Measurements from ENCODE around the gene RBMS3.
"Not testable (repeated sequence)": the region's sequence is repeated elsewhere in the genome, so short reads cannot be mapped to it uniquely, and the experiment has no call there.

Gene RBMS3

DNA sequence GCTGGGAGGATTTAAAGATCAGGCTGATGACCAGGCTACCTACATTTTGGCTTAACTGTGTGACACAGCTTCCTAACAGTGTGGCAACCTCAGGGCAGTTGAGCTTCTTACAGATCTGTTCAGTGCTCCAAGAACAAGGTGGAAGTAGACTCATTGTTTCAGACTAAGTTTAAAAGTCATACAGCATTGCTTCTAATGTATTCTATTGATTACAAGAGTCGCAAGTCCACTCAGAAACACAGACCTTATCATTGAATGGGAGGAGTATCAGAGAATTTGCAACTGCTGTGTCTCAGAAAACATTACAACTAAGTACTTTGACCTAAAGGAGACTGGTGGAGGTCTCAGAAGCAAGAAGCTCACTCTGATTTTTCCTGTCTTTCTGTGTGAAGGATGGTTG is 746.0 kb downstream of the RBMS3 start:
- DNase-seq (ENCODE audit: low spot score) = no peak

DNA sequence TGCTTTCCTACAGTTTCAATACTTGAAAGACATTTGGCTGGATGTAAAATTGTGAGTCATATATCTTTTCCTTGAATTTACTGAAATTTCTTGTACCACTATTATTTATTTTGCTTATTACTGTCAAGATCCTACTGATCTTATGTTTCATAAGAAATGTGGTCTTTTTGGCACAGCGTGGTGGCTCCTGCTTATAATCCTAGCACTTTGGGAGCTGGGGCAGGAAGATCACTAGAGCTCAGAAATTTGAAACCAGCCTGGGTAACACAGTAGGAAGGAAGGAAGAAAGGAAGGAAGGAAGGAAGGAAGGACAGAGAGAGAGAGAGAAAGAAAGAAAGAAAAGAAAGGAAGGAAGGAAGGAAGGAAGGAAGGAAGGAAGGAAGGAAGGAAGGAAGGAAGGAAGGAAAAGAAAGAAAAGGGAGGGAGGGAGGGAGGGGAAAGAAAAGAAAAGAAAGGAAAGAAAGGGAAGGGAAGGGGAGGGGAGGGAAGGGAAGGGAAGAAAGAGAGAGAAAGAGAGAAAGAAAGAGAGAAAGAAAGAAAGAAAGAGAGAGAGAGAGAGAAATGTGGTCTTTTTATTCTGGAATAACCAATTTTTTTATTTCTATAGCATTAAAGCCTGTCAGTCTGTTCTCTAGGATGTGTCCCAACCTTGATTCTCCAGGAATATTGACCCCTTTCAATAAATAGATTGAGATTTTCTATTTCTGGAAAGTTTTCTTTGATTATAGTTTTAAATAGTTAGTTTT is 753.5 kb downstream of the RBMS3 start:
- no peak for DNase-seq (ENCODE audit: low spot score)

DNA sequence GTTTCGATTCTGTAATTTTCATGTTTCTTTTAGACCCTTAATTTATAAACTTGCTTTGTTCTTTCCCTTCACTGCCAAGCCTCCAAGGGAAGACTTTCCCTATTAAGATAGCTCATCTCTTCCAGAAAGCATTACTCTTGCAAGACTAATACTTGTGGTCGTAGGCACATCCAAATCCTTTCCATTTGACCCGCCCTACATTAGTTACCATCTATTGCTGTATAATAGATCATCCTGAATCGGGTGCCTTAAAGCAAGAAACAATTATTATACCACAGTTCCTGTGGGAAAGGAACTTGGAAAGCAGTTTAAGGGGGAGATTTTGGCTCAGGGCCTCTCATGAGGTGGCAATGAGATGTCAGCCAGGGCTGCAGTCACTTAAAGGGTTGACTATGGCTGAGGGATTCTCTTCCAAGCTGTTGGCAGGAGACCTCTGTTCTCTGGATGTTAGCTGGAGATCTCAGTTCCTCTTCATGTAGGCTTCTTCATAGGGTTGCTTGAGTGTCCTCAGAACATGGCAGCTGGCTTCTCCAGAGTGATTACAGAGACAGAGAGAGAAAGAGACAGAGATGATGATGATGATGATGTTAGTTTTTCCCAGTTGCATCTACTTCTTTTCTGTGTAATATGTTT is 755.2 kb downstream of the RBMS3 start:
- DNase-seq (ENCODE audit: low spot score) = no peak

DNA sequence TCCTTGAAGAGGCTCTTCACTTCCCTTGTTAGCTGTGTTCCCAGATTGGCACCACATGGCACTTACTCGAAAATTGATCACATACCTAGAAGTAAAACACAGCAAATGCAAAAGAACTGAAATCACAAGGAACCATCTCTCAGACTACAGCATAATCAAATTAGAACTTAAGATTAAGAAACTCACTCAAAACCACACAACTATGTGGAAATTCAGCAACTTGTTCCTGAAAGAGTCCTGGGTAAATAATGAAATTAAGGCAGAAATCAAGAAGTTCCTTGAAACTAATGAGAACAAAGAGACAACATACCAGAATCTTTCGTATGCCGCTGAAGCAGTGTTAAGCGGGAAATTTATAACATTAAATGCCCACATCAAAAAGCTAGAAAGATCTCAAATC is 759.3 kb downstream of the RBMS3 start:
- no peak for DNase-seq (ENCODE audit: low spot score)

DNA sequence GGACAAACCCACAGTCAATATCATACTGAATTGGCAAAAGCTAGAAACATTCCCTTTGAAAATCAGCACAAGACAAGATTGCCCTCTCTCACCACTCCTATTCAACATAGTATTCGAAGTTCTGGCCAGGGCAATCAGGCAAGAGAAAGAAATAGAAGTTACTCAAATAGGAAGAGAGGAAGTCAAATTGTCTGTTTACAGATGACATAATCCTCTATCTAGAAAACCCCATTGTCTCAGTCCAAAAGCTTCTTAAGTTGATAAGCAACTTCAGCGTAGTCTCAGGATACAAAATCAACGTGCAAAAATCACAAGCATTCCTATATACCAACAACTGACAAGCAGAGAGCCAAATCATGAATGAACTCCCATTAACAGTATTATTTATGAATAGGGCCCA is 760.6 kb downstream of the RBMS3 start:
- not testable (repeated sequence) for DNase-seq (ENCODE audit: low spot score)

DNA sequence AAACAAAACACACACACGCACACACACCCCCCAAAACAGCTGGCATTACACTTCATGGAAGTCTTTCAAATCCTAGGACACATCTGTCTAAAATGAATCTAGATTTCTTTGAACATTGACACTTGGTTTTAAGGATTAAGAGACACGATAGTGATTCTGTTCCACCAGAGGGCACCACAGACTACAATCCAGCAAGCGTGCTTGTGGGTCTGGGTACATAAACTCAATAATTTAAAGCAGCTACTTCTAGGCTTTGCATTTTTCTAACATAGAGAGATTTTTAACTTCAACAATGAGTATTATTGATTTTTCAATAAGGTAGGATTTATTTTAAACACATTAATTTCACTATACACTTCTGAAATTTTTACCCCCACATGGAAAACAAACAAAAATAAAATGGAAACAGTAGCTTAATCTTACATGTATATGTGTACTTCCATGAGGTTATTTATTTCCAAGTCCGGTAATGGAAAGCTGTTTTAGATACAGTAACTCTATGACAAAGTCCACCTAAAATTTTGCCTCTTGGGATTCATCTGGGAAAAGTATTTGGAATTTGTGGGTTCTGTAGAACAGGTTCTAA is 761.5 kb downstream of the RBMS3 start:
- DNase-seq (ENCODE audit: low spot score) = peak; percentile 68

DNA sequence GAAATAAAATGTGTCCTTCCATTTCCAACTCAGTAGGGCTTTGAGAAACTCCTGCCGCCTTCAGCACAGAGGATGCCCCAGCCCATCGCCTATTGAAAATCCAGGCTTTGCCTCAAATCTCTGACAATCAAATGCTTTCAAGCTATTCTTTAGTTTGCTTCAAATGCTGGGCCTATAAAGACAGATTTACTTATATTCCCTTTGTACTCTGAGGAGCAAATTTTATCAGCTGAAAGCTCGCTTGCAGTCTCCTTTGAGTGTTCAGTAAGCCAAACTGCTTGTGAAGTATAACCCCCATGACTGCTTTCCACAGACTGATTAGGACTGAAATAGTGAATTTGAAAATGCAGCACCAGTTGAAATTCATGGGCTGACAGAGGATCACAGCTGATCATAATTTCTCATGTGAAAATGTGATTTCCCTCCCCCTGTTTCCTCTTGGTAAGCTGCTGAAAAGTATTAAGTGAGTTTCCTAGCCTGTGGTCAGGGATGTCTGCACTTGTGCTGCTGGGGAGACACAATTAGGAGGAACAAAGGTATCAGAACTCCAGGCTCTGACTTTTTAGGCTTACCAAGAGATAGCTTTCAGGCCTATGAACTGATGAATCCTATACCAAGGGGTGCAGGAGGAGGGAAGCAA is 762.2 kb downstream of the RBMS3 start:
- no peak for DNase-seq (ENCODE audit: low spot score)

DNA sequence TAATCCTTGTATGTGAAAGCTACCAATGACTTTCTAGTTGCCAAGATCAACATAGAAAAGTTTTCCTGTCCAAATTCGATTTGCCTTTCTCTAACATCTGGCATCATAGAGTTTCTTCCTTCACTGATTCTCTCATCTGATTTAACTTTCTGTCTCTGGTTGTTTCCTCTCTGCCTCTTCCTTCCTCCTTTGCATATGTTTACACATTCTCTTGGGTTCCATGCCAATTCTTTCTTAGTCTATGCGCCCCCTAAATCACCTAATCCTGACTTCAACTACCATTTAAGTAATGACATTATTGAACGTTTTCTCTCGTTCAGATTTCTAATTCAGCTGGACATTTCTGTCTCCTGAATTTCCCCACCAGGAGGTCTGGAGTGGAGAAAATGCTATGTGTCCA is 763.6 kb downstream of the RBMS3 start:
- DNase-seq (ENCODE audit: low spot score) = no peak

DNA sequence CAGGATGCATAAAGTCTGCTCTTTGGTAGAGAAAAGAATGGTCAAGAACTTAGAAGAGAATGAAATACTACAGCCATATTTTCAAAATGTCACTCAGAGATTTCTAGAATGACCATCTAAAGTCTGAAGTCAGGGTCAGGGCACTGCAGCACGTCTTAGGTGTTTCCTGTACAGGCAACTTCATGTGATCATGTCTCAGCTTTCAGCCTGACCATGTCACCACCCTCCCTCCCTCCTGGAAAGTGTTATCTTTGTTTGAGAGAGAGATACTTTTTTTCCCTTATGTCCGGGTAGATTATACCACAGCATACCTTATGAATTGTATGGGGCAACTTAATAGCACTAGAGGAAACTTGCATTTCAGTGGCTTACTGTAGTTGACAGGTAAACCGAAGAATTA is 767.6 kb downstream of the RBMS3 start:
- no peak for DNase-seq (ENCODE audit: low spot score)

DNA sequence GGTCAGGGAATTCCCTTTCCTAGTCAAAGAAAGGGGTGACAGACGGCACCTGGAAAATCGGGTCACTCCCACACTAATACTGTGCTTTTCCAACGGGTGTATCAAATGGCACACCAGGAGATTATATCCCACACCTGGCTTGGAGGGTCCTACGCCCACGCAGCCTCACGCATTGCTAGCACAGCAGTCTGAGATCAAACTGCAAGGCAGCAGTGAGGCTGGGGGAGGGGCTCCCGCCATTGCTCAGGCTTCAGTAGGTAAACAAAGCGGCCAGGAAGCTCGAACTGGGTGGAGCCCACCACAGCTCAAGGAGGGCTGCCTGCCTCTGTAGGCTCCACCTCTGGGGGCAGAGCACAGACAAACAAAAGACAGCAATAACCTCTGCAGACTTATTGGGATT is 769.2 kb downstream of the RBMS3 start:
- not testable (repeated sequence) for DNase-seq (ENCODE audit: low spot score)

DNA sequence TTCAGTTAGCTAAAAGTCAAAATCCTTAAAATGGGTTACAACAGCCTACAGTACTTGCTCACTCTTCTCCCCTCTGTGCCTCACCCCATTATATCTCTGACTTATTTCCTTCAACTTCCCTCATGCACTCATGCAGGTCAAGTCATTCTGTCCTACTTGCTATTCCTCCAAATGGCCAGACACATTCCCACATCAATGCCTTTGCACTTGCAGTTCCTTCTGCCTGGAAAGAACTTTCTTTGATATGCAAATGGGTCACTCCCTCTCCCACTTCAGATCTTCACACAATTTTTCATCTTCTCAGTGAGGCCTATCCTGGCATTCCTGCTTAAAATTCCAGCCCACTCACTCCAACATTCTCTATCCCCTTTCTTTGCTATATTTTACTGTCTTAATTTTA is 778.4 kb downstream of the RBMS3 start:
- DNase-seq (ENCODE audit: low spot score) = no peak

Data from RKO (cell line).